Mesangial cell (primary cell): ENCODE measurements around the gene SLC16A8. TPM values are rescaled to one million over a fixed set of nuclear protein-coding genes. Genes with fewer than 3 reads are reported as not detected.

ENCODE experiments used
- total RNA-seq: library from RNA; depleted of rRNA; stranded (reverse); fragments of >200 nt; gene quantifications from 2 replicates; pipeline ENCODE4 v1.2.3, GENCODE V29; 2015

SLC16A8 gene
- 0.51 TPM in 1 of 2 replicates, not detected in the other for total RNA-seq

GRCh38 chr22:38083931-38084631, at the start of gene SLC16A8:
Gene SLC16A8, minus strand, starts transcription at chr22:38084184. Its CDS starts 1,311 bp downstream, at chr22:38082873.

GRCh38 chr22:38110008-38110862, 26.3 kb upstream of the SLC16A8 start, which contains the start of gene BAIAP2L2:
Gene BAIAP2L2, minus strand, starts transcription at chr22:38110684. Its CDS starts 159 bp downstream, at chr22:38110525.

GRCh38 chr22:38056969-38057891, 26.8 kb downstream of the SLC16A8 start, which contains the start of gene PICK1:
Gene PICK1, plus strand, starts transcription at chr22:38057404. Its CDS starts 406 bp downstream, at chr22:38057810.

Other genes with a start within 250 kb of the SLC16A8 start
- gene ANKRD54, start 239.8 kb downstream of the SLC16A8 start, total RNA-seq = 20.0 and 29.8 TPM in 2 replicates
- gene EIF3L, start 234.8 kb downstream of the SLC16A8 start, total RNA-seq = 301 and 455 TPM in 2 replicates
- 38.4 and 58.7 TPM in 2 replicates for gene MICALL1, start 177.9 kb downstream of the SLC16A8 start, total RNA-seq
- gene C22orf23, start 130.6 kb downstream of the SLC16A8 start, total RNA-seq = under 0.01 and 0.33 TPM in 2 replicates
- gene POLR2F, start 130.5 kb downstream of the SLC16A8 start, total RNA-seq = 61.7 and 104 TPM in 2 replicates
- 0.16 TPM in 1 of 2 replicates, not detected in the other for gene SOX10, start 99.6 kb downstream of the SLC16A8 start, total RNA-seq
- gene PICK1, start 26.8 kb downstream of the SLC16A8 start, total RNA-seq = 31.8 and 44.1 TPM in 2 replicates
- 4.2 and 6.0 TPM in 2 replicates for gene BAIAP2L2, start 26.5 kb upstream of the SLC16A8 start, total RNA-seq
- 3.7 and 32.6 TPM in 2 replicates for gene PLA2G6, start 97.6 kb upstream of the SLC16A8 start, total RNA-seq
- gene MAFF, start 117.8 kb upstream of the SLC16A8 start, total RNA-seq = 12.5 and 17.1 TPM in 2 replicates
- gene TMEM184B, start 188.8 kb upstream of the SLC16A8 start, total RNA-seq = 105 and 133 TPM in 2 replicates
- gene CSNK1E, start 233.2 kb upstream of the SLC16A8 start, total RNA-seq = 182 and 185 TPM in 2 replicates